Ishikawa (cell line): Measurements from ENCODE around the gene ATXN7.

Experiments
- CEBPB ChIP-seq: IDR thresholded peaks from 2 replicates; pipeline ENCODE4 v1.6.1; 2012
- EP300 ChIP-seq: IDR thresholded peaks from 2 replicates; pipeline ENCODE4 v1.6.1; 2012; ENCODE audit warnings: borderline replicate concordance
- NFIC ChIP-seq: IDR thresholded peaks from 2 replicates; pipeline ENCODE4 v1.6.1; 2012
- RAD21 ChIP-seq: IDR thresholded peaks from 2 replicates; pipeline ENCODE4 v1.6.1; 2012; ENCODE audit warnings: low read depth
- TAF1 ChIP-seq: IDR thresholded peaks from 2 replicates; pipeline ENCODE4 v1.6.1; 2012; ENCODE audit warnings: low read depth, mild to moderate bottlenecking
- TCF12 ChIP-seq: IDR thresholded peaks from 2 replicates; pipeline ENCODE4 v1.6.1; 2012; ENCODE audit warnings: low read depth
- TEAD4 ChIP-seq: IDR thresholded peaks from 2 replicates; pipeline ENCODE4 v1.6.1; 2012
- YY1 ChIP-seq: IDR thresholded peaks from 2 replicates; pipeline ENCODE4 v1.6.1; 2012; ENCODE audit warnings: low read depth
- TF ChIP-seq, protein P1 (sequence below): IDR thresholded peaks from 2 replicates; pipeline ENCODE4 v1.6.1; 2012
- TF ChIP-seq, protein P2 (sequence below): IDR thresholded peaks from 2 replicates; pipeline ENCODE4 v1.6.1; 2012
- TF ChIP-seq, protein P3 (sequence below): IDR thresholded peaks from 2 replicates; pipeline ENCODE4 v1.6.1; 2012; ENCODE audit warnings: low read depth, mild to moderate bottlenecking

DNA sequence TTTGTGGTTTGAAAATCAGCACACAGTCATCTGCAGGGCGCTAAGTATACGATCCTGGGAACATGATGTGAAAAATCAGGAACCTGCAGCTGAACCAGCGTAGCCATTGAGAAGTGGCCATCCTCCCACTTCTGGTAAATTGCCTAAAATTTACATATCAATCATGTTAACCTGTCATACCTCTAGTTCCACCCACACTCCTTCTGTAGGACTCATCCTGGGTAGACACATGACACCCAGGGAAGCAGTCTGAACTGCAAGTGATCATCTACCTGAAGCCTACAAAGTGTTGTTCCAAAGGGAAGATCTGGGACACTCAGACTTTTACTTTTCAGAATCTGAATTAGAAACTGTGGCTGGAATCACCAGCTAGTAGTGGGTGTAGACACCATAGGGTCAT is 165.1 kb downstream of the ATXN7 start:
- TF ChIP-seq EP300: no peak
- no peak for TF ChIP-seq NFIC
- no peak for TF ChIP-seq CEBPB
- TF ChIP-seq, protein P1, sequence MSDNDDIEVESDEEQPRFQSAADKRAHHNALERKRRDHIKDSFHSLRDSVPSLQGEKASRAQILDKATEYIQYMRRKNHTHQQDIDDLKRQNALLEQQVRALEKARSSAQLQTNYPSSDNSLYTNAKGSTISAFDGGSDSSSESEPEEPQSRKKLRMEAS: no peak
- TF ChIP-seq, protein P2, sequence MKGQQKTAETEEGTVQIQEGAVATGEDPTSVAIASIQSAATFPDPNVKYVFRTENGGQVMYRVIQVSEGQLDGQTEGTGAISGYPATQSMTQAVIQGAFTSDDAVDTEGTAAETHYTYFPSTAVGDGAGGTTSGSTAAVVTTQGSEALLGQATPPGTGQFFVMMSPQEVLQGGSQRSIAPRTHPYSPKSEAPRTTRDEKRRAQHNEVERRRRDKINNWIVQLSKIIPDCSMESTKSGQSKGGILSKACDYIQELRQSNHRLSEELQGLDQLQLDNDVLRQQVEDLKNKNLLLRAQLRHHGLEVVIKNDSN: no peak
- no peak for TF ChIP-seq RAD21
- TF ChIP-seq, protein P3, sequence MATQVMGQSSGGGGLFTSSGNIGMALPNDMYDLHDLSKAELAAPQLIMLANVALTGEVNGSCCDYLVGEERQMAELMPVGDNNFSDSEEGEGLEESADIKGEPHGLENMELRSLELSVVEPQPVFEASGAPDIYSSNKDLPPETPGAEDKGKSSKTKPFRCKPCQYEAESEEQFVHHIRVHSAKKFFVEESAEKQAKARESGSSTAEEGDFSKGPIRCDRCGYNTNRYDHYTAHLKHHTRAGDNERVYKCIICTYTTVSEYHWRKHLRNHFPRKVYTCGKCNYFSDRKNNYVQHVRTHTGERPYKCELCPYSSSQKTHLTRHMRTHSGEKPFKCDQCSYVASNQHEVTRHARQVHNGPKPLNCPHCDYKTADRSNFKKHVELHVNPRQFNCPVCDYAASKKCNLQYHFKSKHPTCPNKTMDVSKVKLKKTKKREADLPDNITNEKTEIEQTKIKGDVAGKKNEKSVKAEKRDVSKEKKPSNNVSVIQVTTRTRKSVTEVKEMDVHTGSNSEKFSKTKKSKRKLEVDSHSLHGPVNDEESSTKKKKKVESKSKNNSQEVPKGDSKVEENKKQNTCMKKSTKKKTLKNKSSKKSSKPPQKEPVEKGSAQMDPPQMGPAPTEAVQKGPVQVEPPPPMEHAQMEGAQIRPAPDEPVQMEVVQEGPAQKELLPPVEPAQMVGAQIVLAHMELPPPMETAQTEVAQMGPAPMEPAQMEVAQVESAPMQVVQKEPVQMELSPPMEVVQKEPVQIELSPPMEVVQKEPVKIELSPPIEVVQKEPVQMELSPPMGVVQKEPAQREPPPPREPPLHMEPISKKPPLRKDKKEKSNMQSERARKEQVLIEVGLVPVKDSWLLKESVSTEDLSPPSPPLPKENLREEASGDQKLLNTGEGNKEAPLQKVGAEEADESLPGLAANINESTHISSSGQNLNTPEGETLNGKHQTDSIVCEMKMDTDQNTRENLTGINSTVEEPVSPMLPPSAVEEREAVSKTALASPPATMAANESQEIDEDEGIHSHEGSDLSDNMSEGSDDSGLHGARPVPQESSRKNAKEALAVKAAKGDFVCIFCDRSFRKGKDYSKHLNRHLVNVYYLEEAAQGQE: no peak
- no peak for TF ChIP-seq TCF12
- no peak for TF ChIP-seq TAF1
- TF ChIP-seq YY1: no peak
- no peak for TF ChIP-seq TEAD4
